PC-3 (cell line): Measurements from ENCODE around the gene TIMP2. TPM values are rescaled to one million over a fixed set of nuclear protein-coding genes. Genes with fewer than 3 reads are reported as not detected.
A peak's percentile ranks its signal among the peaks of the same experiment; 100 is the strongest.

Source experiments
- ATAC-seq: fragments of 200-7000 bp; cut with Tn5 transposase; 2 replicates; pipeline ENCODE4 v1.9.1; 2020; ENCODE audit warnings: mild to moderate bottlenecking, moderate library complexity
- BruUV-seq: library from RNA; stranded (reverse); fragments of 400-500 nt; replicated peaks from 2 replicates; lab custom pipeline; 2021; lab: Mats Ljungman, UMichigan
- CTCF ChIA-PET: fragments of 300-600 bp; sonication (Branson Sonifier 250); formaldehyde crosslinking; loops from one replicate; lab custom pipeline; 2022; ENCODE audit warnings: antibody characterized with exemption; lab: Charles Lee
- POLR2A ChIA-PET: fragments of 300-600 bp; sonication (Branson Sonifier 250); formaldehyde crosslinking; loops from one replicate; lab custom pipeline; 2022; ENCODE audit warnings: antibody characterized with exemption; ENCODE audit not compliant: unreplicated experiment; lab: Charles Lee
- DNase-seq: peaks from one replicate; pipeline ENCODE4 v3.0.0-alpha.2; 2015
- H2AFZ ChIP-seq: fragments of 300-600 bp; sonication (generic); 2 replicates; pipeline ENCODE4 v1.6.0; 2016; ENCODE audit warnings: antibody characterized with exemption, low read length
- H3F3A ChIP-seq: fragments of 300-600 bp; sonication (generic); one replicate; pipeline ENCODE4 v1.6.0; 2017; ENCODE audit warnings: antibody characterized with exemption, low read length, control low read depth, mild to moderate bottlenecking; ENCODE audit not compliant: unreplicated experiment
- H3K27ac ChIP-seq: fragments of 300-600 bp; sonication (generic); 2 replicates; pipeline ENCODE4 v1.5.1; 2016; ENCODE audit warnings: mild to moderate bottlenecking, low read length
- H3K27me3 ChIP-seq: fragments of 300-600 bp; sonication (generic); 2 replicates; pipeline ENCODE4 v1.6.1; 2016; ENCODE audit warnings: low read length, mixed read lengths
- H3K36me3 ChIP-seq: fragments of 300-600 bp; sonication (generic); 2 replicates; pipeline ENCODE4 v1.6.1; 2016; ENCODE audit warnings: low read depth, mixed run types, low read length, mixed read lengths
- H3K4me1 ChIP-seq: fragments of 300-600 bp; sonication (generic); 2 replicates; pipeline ENCODE4 v1.5.1; 2016; ENCODE audit warnings: low read length; ENCODE audit not compliant: insufficient read depth
- H3K4me2 ChIP-seq: fragments of 300-600 bp; sonication (generic); 2 replicates; pipeline ENCODE4 v1.6.0; 2016; ENCODE audit warnings: low read length
- H3K4me3 ChIP-seq: fragments of 300-600 bp; sonication (generic); 2 replicates; pipeline ENCODE4 v1.5.1; 2016; ENCODE audit warnings: mild to moderate bottlenecking, low read length, mixed read lengths
- H3K79me2 ChIP-seq: fragments of 300-600 bp; sonication (generic); 2 replicates; pipeline ENCODE4 v1.6.1; 2017; ENCODE audit warnings: low read length, mixed read lengths
- H3K9ac ChIP-seq: fragments of 300-600 bp; sonication (generic); 2 replicates; pipeline ENCODE4 v1.6.0; 2016; ENCODE audit warnings: mild to moderate bottlenecking, low read length
- H3K9me2 ChIP-seq: fragments of 300-600 bp; sonication (generic); replicated peaks from 2 replicates; pipeline ENCODE4 v1.6.1; 2016; ENCODE audit warnings: mixed run types, low read length, mixed read lengths
- H3K9me3 ChIP-seq: fragments of 300-600 bp; sonication (generic); 2 replicates; pipeline ENCODE4 v1.6.1; 2016; ENCODE audit warnings: low read length, mixed read lengths
- H4K20me1 ChIP-seq: fragments of 300-600 bp; sonication (generic); 2 replicates; pipeline ENCODE4 v1.6.1; 2016; ENCODE audit warnings: low read length, mixed read lengths
- CTCF ChIP-seq: fragments of 300-600 bp; sonication (generic); conservative IDR thresholded peaks from 2 replicates; pipeline ENCODE4 v1.5.1; 2017; ENCODE audit warnings: antibody characterized with exemption, low read depth, mild to moderate bottlenecking, low read length
- EZH2 ChIP-seq: fragments of 300-600 bp; sonication (generic); IDR thresholded peaks from one replicate; pipeline ENCODE4 v1.6.1; 2017; ENCODE audit warnings: antibody characterized with exemption, mild to moderate bottlenecking, low read length; ENCODE audit not compliant: unreplicated experiment
- EZH2phosphoT487 ChIP-seq: fragments of 300-600 bp; sonication (generic); IDR thresholded peaks from 2 replicates; pipeline ENCODE4 v1.6.1; 2018; ENCODE audit warnings: mild to moderate bottlenecking, antibody characterized with exemption, low read length, borderline replicate concordance
- intact Hi-C: fragments of 100-400 bp; cut with micrococcal nuclease; formaldehyde crosslinking; loops from 2 replicates; pipeline ENCODE4 v1.9.0; 2023
- total RNA-seq: library from RNA; depleted of rRNA; stranded (reverse); fragments of >200 nt; gene quantifications from 2 replicates; pipeline ENCODE4 v1.2.3, GENCODE V29; 2014

TIMP2 gene
- total RNA-seq, 1 experiment from 2014 or later, result 60.1 TPM

- H3K4me2 ChIP-seq, result no peak overlapping the region
- H3K9me2 ChIP-seq, result no peaks in the 10 kb centered on the region
- no peaks in the 10 kb centered on the region for H3F3A ChIP-seq
- H3K4me1 ChIP-seq, result no peaks in the 10 kb centered on the region; the same call in 1 of the 2 replicates
- DNase-seq (peak; percentile 28), ATAC-seq (no peak)
- H3K79me2 ChIP-seq, result no peaks in the 10 kb centered on the region
- H3K36me3 ChIP-seq, result no peaks in the 10 kb centered on the region
- H3K4me3 ChIP-seq, result no peak overlapping the region
- POLR2A ChIA-PET, result no interaction called here
- intact Hi-C loops, result no loop called here
- H2AFZ ChIP-seq, result no peak overlapping the region
- H3K27ac ChIP-seq, result no peak overlapping the region
- CTCF ChIA-PET, result no interaction called here
- H3K9me3 ChIP-seq, result no peaks in the 10 kb centered on the region
- no peaks in the 10 kb centered on the region for H4K20me1 ChIP-seq
- no peaks in the 10 kb centered on the region for H3K27me3 ChIP-seq
- no TSS peak for BruUV-seq
- H3K9ac ChIP-seq, result no peak overlapping the region
- TF ChIP-seq CTCF (no peak), EZH2phosphoT487 (no peak), EZH2 (no peak)
These were observed 42.7 kb upstream of the TIMP2 start for GRCh38 chr17:78967782-78968362.

- H3K4me3 ChIP-seq, result no peak overlapping the region
- no peaks in the 10 kb centered on the region for H3K36me3 ChIP-seq
- no peak overlapping the region for H3K4me2 ChIP-seq
- intact Hi-C loops, result no loop called here
- no peak overlapping the region for H3K27ac ChIP-seq
- H3K9ac ChIP-seq, result no peak overlapping the region
- BruUV-seq, result no TSS peak
- no peaks in the 10 kb centered on the region for H3K9me3 ChIP-seq
- H3K79me2 ChIP-seq, result no peaks in the 10 kb centered on the region
- no peaks in the 10 kb centered on the region for H4K20me1 ChIP-seq
- peaks cover 8% of the 10 kb centered on the region for H3K4me1 ChIP-seq
- POLR2A ChIA-PET, result no interaction called here
- no peak overlapping the region for H2AFZ ChIP-seq
- H3F3A ChIP-seq, result no peaks in the 10 kb centered on the region
- CTCF ChIA-PET, result no interaction called here
- no peak for DNase-seq
- TF ChIP-seq CTCF (no peak), EZH2phosphoT487 (no peak), EZH2 (no peak)
- no peaks in the 10 kb centered on the region for H3K27me3 ChIP-seq
- ATAC-seq, result no peak
- no peaks in the 10 kb centered on the region for H3K9me2 ChIP-seq
These were observed 41.9 kb upstream of the TIMP2 start for GRCh38 chr17:78966910-78967600.
